Effector CD8-positive, alpha-beta T cell (primary cell): ENCODE measurements around the gene DIAPH3.

Source experiments
- DNase-seq: peaks from one replicate; lab custom pipeline; 2025; lab: John Stamatoyannopoulos, UW

DIAPH3 gene

DNA sequence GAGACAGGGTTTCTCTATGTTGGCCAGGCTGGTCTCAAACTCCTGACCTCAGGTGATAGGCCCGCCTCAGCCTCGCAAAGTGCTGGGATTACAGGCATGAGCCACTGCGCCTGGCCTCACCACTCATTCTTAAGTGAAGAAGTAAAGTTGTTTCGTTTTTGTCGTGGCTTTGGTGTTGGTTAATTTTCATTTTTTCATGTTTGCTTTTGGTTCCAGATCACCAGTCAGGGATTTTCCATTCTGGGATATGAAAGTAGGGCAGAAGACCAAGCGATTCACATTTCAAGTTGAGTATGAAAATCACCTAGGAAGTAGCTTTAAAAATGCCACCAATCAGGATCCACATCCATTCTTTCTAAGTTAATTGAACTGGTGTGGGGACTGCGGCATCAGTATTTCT, 289.9 kb downstream of the DIAPH3 start:
- DNase-seq = no peak

DNA sequence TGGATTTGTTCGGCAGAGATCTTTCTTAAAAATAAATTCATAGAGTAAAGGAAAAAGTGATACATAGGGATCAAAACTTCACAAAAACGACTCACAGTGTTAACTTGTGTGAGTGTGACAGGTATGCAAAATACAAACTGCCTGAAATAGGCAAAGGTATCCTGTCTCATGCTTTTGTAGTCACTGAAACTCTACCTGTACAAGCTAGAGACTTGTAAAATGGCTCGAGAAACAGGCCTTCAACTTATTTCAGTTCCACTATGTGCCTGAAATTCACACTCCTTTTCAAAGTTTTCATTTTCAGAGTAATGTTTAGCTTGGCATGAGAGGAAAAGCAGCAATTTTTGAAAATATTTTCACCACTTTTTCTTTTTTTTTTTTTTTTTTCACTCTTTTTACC, 290.4 kb downstream of the DIAPH3 start:
- DNase-seq = no peak

DNA sequence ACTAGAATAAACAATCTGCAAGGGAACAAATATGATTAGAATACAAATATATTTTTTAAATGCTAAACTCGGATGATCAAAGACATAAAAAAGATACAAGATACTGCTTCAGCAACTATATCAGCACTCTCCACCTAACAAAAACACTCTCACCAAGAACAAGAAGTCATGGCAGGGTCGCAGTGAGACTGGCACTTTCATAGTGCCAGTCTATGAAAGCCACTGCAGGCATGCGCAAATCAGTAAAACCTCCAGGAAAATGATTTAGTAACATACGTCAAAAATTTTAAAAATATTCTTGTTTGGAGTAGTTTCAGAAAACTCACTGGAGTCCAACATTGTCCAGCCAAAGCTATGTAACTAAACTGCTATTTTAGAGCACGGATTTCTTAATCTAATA, 295.9 kb downstream of the DIAPH3 start:
- no peak for DNase-seq

DNA sequence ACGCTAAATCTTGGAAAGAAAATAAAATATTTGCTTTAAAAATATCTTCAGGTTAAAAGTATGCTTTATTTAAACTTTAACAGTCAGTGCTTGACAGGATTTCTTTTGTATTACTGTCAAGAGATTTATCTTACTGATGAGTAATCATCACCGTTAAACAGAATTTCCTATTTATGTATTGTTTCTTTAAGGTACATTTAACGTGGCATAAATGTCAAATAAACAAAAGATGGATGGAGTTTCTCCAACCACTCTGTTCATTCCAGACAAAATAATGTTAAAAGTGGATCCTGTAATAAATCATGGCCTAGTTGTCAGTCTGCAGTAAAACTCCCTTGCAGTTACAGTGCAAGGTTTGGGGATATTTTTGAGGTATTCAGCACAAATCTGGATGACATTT, 298.3 kb downstream of the DIAPH3 start:
- DNase-seq = no peak

DNA sequence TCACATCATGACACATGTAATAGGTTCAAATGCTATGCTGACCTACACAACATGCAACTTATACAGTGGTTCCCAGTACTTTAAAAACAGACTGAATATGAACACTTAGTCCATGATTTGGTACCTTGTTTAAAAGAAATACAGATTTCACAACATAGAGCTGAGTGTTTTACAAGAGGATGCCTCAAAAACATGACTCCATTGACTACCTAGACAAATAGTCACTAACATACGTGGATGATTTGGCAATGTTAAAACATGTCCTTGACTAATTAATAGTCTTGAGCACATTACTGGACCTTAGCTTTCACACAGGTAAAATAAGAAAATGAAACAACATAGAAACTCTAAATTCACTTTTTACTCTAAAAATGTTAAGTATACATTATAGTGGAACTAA, 300.1 kb downstream of the DIAPH3 start:
- no peak for DNase-seq

DNA sequence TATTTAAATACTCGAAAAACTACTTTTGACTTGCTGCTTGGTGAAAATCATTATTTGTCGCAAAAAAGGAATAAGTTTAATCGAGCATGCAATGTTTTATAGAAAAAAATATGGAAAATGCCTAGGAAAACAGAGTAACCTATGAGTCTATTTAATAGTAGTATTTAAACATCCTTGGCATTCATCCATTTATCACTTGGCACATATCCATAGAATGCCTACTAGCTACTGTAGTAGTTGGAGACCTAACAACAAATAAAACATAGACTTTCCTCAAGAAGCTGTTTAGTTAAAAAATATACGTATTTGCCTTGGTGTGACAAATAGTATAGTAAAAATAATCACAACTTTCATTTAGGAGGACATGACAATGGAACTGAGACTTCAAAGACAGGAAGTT, 302.1 kb downstream of the DIAPH3 start:
- DNase-seq = no peak

DNA sequence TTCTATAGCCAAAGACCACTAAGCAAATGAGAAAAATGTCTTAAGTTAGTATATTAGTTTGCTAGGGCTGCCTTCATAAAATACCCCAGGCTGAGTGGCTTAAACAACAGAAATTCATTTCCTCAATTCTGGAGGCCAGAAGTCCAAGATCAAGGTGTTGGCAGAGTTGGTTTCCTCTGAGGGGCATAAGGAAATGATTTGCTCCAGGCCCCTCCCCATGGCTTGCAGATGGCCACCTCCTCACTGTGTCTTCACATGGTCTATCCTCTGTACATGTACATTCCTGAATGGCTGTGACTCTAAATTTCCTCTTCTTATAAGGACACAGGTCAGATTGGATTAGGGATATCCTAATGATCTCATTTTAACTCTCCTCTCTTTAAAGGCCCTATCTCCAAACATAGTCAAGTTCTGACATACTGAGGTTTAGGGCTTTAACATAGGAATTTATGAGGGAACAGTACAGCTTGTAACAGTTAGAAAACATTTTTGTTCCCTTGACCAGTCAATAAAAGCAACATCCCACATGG, 307.4 kb downstream of the DIAPH3 start:
- DNase-seq = no peak

DNA sequence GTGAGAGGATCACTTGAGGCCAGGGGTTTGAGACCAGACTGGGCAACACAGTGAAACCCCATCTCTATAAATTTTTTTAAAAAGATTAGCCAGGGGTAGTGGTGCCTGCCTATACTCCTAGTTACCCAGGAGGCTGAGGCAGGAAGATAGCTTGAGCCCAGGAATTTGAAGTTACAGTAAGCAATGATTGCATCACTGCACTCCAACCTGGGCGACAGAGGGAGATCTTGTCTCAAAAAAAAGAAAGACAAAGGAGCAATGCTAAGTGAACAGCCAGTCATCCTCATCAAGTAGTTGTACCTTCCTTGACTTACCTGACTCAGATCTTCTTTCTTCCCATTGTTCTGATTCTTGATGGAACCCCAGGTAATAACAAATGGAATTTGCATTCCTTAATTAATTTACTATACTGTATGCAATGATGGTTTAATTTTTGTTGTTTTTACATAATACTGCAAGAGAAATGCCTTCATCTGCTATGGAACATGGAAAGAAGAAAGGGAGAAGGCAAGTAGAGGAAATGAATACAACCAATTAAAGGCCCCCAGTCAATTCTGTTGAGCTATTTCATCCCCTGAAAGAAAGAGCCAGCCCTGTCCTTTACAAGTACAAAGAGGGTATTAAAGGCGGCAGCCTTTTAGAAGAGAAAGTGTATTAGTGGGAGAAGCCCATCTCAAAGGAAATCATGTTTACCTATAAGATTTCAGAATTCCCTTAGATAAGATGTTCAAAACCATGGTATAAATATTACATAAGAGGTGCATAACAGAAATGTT, 316.7 kb downstream of the DIAPH3 start:
- no peak for DNase-seq

DNA sequence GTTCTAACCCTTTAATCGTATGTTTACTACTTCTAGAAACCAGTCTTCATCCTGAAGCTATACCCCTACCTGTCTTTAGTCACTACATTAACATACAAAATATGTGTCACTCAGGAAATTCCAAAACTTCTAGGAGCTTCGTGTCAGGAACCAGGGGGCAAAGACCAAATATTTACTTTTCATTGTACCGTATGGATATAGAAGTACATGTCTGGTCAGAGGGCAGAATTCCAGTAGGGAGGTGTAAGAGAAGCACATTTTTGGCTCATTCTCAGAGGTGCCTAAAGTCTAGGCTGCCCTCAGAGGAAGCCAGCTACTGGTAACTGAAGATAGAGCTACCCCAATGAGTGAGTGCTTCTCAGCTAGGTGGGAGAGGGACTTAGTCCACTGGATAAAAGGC, 320.7 kb downstream of the DIAPH3 start:
- DNase-seq = no peak

DNA sequence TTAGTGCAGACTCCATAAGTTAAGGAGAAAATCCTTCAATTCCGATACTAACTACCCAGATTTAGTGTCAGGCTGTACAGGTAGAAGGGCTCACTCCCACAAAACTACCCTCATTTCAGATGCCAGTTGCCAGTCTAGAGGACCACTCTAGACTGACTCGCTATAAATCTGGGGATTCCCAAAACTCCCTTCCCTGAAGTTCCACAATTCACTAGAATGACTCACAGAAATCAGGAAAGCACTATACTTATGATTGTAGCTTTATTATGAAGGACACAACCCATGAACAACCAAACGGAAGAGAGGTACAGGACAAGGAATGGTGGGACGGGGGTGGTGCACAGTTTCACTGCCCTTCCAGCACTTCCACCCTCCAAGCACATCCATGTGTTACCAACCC, 321.2 kb downstream of the DIAPH3 start:
- no peak for DNase-seq

DNA sequence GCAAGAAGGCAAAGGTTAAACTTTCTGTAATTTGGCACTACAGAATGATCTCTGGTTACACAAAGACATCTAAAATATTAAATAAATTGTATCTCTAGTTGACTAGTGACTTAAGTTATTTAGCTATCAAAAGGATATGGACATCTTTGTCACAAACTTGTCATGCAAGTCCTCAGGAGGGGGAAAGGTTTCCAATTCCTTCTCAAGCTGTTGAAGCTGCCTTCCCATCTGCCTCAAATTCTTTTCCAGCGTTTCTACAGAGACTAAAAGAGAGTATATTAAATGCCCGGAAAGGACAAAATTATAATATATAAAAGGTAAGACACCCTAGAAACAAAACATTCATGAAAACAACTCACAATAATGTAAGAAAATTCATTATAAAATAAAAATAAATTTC, 324.5 kb downstream of the DIAPH3 start:
- DNase-seq = no peak

DNA sequence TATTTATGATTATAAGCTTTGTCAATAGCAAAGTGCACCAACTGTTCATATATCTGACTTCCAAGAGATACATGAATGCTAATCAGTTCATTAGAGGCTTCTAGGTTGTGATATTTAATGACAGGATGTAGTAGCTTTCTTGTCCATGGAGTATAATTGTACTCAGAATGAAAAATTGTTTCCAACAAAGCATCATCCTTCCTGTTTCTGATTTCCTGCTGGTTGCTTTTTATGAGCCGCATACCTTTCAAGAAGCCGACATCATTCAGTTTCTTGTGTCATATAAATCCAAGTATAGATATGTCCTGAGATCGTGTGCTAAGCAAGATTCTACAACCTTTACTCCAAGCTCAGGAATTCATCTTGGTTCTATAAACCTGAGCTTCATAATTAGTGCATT, 326.6 kb downstream of the DIAPH3 start:
- no peak for DNase-seq

DNA sequence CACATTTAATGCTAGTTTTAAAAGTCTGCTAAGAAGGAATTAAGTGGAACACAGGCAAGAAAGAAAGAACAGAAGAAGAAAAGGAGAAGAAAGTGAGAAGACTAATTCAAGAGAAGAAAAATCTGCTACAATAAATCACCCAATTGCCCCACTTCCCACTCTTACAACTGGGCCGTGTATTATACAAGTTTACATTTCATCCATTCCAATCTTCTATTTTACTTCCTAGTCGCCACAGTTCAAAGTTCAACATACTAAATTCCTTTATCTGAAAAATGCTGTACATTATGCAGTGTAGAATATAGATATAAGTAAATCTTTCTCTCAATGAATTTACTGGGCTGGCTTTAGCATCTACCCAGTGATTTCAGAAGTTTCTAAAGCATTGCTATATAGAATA, 328.2 kb downstream of the DIAPH3 start:
- DNase-seq = no peak

DNA sequence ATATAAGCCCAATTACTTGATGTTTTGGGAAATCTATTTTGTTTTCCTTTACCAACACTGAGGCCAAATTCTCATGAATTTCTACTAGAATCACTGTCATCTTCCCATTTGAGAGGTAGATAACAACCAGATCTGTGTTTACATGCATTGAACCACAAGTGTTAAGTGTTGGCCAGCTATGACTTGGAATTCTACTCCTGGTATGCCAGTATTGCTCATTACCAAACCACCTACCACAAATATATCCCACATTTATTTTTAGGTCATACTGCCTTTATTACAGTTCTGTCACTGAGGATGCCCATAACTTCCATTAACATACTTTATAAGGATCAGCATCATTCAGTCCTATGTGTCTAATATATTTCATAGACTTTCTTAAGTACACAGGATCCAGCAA, 328.9 kb downstream of the DIAPH3 start:
- DNase-seq = no peak

DNA sequence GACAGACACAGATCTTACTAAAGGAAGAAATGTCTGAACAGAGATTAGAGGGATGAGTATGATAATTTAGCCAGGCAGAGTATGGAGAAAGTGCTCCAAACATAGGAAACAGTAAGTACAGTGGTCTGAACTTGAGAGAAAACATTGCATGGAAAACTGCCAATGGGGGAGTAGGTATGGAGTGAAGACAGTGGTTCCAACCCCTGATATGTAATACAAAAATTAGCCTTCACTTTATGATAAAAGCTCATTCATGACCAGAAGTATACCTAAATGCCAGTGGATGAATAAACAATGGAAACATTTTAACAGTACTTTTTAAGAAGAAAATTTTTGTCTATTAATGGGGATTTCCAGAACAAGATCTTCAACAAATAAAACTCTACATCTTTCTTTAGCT, 334.0 kb downstream of the DIAPH3 start:
- no peak for DNase-seq

DNA sequence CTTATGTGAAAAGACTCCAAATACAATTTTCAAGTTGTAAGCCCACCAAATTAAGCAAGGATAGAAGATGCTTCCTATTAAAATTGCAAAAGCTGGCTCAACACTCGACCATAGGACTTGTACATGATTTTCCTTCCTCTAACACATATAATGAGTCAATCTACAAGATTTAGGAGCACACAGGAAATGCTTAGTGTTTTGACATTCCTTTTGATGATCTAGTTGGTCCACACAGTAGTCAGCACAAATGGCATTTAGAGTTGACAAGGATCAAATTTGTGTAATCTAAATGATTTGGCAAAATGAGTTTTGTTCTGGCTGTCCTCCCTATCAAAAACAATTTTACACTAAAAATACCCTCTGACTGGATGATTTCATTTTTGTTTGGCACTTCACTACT, 340.2 kb downstream of the DIAPH3 start:
- DNase-seq = no peak

DNA sequence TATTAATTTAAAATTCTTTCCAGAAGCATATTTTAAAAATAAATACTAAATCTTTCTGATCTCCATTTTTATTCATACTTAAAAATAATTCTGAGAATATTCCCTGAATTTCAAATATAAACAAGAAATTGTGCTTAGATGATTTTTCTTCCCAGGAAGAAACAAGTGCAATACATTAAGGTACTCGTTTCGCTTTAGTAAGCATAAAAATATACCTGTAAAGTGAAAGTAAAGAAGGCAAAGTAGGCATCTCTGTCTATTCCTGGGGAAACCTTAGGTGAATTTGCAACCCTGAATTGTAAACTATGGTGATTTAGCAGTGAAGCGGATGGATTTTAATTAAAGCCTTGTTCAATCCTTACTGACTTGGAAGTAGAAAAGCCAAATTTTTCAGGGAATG, 354.2 kb downstream of the DIAPH3 start:
- DNase-seq = no peak

DNA sequence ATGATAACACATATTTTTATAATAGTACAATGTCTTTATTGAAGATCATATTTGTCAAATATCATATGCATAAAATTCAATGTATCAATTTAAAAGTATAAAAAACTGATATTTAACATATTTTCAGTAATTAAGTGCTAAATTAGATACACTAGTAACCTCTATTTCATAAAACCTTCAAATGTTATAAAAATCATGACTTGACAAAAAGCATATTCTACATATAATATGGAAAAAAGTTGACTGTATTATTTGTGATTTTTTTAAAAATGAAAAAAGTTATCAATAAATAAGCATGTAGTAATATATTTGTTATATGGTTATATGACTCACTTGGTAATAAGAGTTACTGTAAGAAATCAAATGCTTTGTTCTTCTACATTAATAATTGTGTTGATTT, 356.9 kb downstream of the DIAPH3 start:
- DNase-seq = no peak

DNA sequence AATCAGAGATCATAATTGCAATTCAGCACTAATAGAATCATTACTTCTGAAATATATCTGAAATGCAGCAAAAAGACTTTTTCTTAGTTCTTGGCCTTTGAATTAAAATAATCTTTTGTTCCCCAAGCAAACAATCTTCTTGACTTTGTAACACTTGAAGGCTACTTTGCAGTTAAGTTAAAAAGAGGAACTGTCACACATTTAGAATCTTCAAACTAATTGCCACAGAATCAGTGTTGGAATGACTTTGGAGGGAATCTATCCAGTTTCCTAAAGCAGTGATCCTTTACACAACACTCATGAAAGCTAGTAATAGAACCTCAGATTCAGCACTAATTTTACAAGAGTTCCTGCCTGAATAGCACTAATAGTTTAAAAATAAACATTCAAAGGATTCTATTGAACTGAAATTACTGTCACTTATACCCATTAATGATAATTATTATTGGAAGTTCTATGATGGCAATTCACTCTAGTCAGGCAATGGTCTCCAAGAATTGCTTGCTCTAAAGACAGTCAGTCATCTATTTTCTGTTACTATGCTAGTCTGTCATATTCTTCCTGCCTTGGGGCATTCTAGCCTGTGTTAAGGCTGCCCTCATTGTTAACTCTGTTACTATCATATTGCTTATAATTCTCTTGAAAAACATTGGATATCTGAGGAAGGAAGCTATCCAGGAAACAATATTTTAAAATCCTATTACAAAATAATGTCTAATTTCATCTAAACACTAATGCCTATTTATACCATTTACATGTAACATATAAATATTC, 362.4 kb downstream of the DIAPH3 start:
- no peak for DNase-seq

DNA sequence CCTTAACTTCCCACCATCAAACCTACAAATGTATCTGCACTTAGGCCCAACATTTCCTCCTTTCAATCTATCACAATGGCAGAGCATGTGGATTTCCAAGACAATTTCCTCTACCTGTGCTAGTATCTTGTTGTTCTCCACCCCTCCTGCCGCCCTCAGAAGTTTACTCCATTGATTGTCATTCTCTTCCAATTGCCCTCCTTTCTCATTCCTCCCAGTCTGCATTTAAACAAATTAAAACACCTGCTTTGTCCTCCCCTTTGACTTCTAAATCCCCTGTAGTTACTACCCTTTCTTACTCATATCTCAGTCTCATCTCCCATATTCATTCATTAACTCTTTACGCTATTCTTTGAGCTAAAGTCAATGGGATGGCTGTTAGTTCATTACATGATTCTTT, 370.6 kb downstream of the DIAPH3 start:
- no peak for DNase-seq

DNA sequence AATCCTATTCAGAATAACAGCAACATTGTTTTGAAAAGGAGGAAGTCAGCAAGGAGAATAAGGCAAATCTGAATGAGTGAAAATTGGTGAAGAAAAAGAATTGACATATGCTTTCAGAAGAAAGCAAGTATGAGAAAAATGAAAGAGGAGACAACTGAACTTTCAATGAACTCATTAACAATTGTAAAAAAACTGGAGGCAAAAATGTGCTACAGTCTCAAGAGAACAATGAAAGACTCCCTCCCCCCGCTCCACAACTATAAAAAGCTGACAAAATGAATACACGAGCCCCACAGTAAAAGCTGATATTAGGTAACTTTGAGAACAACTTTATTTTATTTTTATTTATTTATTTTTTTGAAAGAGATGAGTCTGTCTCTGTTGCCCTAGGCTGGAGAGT, 373.1 kb downstream of the DIAPH3 start:
- DNase-seq = no peak

DNA sequence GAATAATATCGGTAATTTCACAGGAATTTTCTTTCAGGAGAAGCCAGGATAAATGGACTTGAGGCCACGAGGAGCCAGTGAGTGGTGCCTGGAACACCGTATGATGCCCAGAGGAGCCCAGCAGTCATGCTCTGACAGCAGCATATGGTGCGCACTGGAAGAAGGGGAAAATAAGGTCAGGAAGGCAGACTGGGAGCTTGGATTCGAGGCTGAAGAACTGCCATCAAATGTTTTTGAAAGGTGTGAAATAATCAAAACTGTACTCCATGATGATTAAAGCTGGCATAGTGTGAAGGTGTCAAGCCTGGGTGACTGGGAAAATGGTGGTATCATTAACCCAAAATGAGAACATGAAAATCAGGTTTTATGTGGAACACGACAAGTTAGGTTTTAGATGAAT, 374.2 kb downstream of the DIAPH3 start:
- DNase-seq = no peak

DNA sequence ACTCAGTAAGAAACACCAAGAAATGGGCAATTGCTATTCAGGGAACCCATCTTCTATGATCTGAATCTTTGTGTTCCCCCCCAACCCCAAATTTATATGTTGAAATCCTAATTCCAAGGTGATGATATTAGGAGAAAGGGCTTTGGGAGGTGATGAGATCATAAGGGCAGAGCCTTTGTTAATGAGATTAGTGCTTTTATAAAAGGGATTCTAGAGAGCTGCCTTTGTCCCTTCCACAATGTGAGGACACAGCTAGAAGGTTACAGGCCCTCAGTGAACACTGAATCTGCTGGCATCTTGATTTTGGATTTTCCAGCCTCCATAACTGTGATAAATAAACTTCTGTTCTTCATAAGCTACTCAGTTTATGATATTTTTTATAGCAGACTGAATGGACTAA, 376.0 kb downstream of the DIAPH3 start:
- DNase-seq = no peak
